RWPE2 (cell line): ENCODE results near the gene NUDT3.

Experiments
- ATAC-seq: fragments of 200-7000 bp; cut with Tn5 transposase; 3 replicates; pipeline ENCODE4 v1.9.1; 2021; ENCODE audit warnings: low read depth
- DNase-seq: peaks from one replicate; pipeline ENCODE4 v3.0.0-alpha.2; 2020; ENCODE audit warnings: low spot score
- H3K27ac ChIP-seq: fragments of 450-650 bp; 2 replicates; pipeline ENCODE4 v1.5.1; 2017; ENCODE audit warnings: mild to moderate bottlenecking; ENCODE audit not compliant: poor library complexity, severe bottlenecking
- H3K27me3 ChIP-seq: fragments of 250-450 bp; sonication (Bioruptor Pico); 2 replicates; pipeline ENCODE4 v1.5.1; 2021; ENCODE audit warnings: mild to moderate bottlenecking, moderate library complexity; ENCODE audit not compliant: insufficient read depth, poor library complexity, severe bottlenecking
- H3K36me3 ChIP-seq: fragments of 250-450 bp; sonication (Bioruptor Pico); 2 replicates; pipeline ENCODE4 v1.5.1; 2020; ENCODE audit warnings: low read depth, mild to moderate bottlenecking, moderate library complexity
- H3K4me1 ChIP-seq: fragments of 250-450 bp; sonication (Bioruptor Pico); 2 replicates; pipeline ENCODE4 v1.5.1; 2021; ENCODE audit warnings: mild to moderate bottlenecking, moderate library complexity; ENCODE audit not compliant: insufficient read depth, poor library complexity, severe bottlenecking
- H3K4me3 ChIP-seq: fragments of 250-450 bp; sonication (Bioruptor Pico); 2 replicates; pipeline ENCODE4 v1.5.1; 2021; ENCODE audit warnings: mild to moderate bottlenecking, moderate library complexity; ENCODE audit not compliant: severe bottlenecking
- H3K9me3 ChIP-seq: fragments of 250-450 bp; sonication (Bioruptor Pico); 2 replicates; pipeline ENCODE4 v1.5.1; 2021; ENCODE audit warnings: mild to moderate bottlenecking, moderate library complexity; ENCODE audit not compliant: severe bottlenecking
- CTCF ChIP-seq: fragments of 450-650 bp; IDR thresholded peaks from one replicate; pipeline ENCODE4 v1.5.1; 2017; ENCODE audit warnings: mild to moderate bottlenecking, moderate library complexity; ENCODE audit not compliant: poor library complexity, severe bottlenecking

The NUDT3 gene

GRCh38 chr6:34243901-34244884 lies 148.3 kb downstream of the NUDT3 start:
- no peaks in the 10 kb centered on the region for H3K9me3 ChIP-seq
- TF ChIP-seq CTCF: peak; percentile 24
- ATAC-seq (peak; percentile 51), DNase-seq (peak; percentile 93)
- H3K4me1 ChIP-seq: peaks cover 67% of the 10 kb centered on the region
- H3K4me3 ChIP-seq: no peak overlapping the region
- no peaks in the 10 kb centered on the region for H3K27me3 ChIP-seq
- peak overlapping the region; percentile 95 for H3K27ac ChIP-seq
- H3K36me3 ChIP-seq: peaks cover 66% of the 10 kb centered on the region

GRCh38 chr6:34243131-34243771 lies 149.2 kb downstream of the NUDT3 start:
- H3K4me1 ChIP-seq: peaks cover 73% of the 10 kb centered on the region
- H3K4me3 ChIP-seq: no peak overlapping the region
- no peak for ATAC-seq

GRCh38 chr6:34242252-34243130 lies 150.0 kb downstream of the NUDT3 start:
- Histone ChIP-seq H3K4me3 (no peak overlapping the region), H3K9me3 (no peaks in the 10 kb centered on the region), H3K27me3 (no peaks in the 10 kb centered on the region), H3K36me3 (peaks cover 72% of the 10 kb centered on the region), H3K4me1 (peaks cover 66% of the 10 kb centered on the region), H3K27ac (peak overlapping the region; percentile 95)
- peak; percentile 5; the same call in 1 of the 3 replicates for ATAC-seq
- no peak for TF ChIP-seq CTCF
- peak; percentile 38 for DNase-seq

More at GRCh38 chr6:34243131-34243771, 149.2 kb downstream of the NUDT3 start:
- peak overlapping the region; percentile 95 for H3K27ac ChIP-seq
- DNase-seq: peak; percentile 61
- H3K27me3 ChIP-seq: no peaks in the 10 kb centered on the region
- peaks cover 72% of the 10 kb centered on the region for H3K36me3 ChIP-seq
- TF ChIP-seq CTCF: no peak
- H3K9me3 ChIP-seq: no peaks in the 10 kb centered on the region

- no peak overlapping the region for H3K4me3 ChIP-seq
- no peaks in the 10 kb centered on the region for H3K9me3 ChIP-seq
- DNase-seq (no peak), ATAC-seq (no peak)
- H3K27ac ChIP-seq: peak overlapping the region; percentile 95
- peaks cover 72% of the 10 kb centered on the region for H3K36me3 ChIP-seq
- peaks cover 64% of the 10 kb centered on the region for H3K4me1 ChIP-seq
- no peak for TF ChIP-seq CTCF
- no peaks in the 10 kb centered on the region for H3K27me3 ChIP-seq
These were observed 150.9 kb downstream of the NUDT3 start for GRCh38 chr6:34241351-34242215.
